ENCODE data around the gene ZRANB3.
"Not testable (repeated sequence)": the region's sequence is repeated elsewhere in the genome, so short reads cannot be mapped to it uniquely, and the experiment has no call there.

- not testable (repeated sequence) for TF ChIP-seq POLR2A, CTCF, POLR2AphosphoS5, EP300 (IDR thresholded peaks at IDR 0.05)
These were observed 78.0 kb downstream of the ZRANB3 start for GRCh38 chr2:135453027-135453426.
